HL-60 (cell line): ENCODE data around the gene OARD1.

ENCODE experiments used
- GABPA ChIP-seq: IDR thresholded peaks from 2 replicates; pipeline ENCODE4 v1.6.1; 2012; ENCODE audit warnings: low read depth
- POLR2AphosphoS5 ChIP-seq: IDR thresholded peaks from 2 replicates; pipeline ENCODE4 v1.6.1; 2012; ENCODE audit warnings: low read depth
- TF ChIP-seq, protein P1 (sequence below): IDR thresholded peaks from one replicate; pipeline ENCODE4 v1.5.1; 2011; ENCODE audit warnings: low read length, control low read depth, inconsistent platforms; ENCODE audit not compliant: insufficient read depth
- TF ChIP-seq, protein P2 (sequence below): IDR thresholded peaks from 2 replicates; pipeline ENCODE4 v1.6.1; 2012; ENCODE audit warnings: low read depth; ENCODE audit not compliant: insufficient replicate concordance

DNA sequence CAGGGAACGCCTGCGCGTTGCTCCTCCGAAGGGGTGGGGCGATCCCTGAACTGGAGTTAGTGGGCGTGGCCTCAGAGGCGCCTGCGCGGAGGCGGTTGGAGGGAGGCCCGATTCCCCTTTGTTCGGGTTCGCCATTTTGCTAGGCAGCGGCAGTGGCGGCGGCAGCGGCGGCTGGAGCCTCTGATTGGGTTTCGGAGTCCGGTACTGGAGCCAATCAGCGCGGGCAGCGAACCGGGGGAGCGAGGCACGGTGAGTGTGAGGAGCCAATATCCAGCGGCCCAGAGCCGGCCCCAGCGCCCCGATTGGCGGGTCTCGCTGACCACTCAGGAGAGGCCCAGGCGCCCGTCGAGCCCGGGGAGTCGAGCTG is 663 bp upstream of the OARD1 start, which contains the start of gene NFYA:
- TF ChIP-seq, protein P1, sequence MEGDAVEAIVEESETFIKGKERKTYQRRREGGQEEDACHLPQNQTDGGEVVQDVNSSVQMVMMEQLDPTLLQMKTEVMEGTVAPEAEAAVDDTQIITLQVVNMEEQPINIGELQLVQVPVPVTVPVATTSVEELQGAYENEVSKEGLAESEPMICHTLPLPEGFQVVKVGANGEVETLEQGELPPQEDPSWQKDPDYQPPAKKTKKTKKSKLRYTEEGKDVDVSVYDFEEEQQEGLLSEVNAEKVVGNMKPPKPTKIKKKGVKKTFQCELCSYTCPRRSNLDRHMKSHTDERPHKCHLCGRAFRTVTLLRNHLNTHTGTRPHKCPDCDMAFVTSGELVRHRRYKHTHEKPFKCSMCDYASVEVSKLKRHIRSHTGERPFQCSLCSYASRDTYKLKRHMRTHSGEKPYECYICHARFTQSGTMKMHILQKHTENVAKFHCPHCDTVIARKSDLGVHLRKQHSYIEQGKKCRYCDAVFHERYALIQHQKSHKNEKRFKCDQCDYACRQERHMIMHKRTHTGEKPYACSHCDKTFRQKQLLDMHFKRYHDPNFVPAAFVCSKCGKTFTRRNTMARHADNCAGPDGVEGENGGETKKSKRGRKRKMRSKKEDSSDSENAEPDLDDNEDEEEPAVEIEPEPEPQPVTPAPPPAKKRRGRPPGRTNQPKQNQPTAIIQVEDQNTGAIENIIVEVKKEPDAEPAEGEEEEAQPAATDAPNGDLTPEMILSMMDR: no peak
- TF ChIP-seq POLR2AphosphoS5: no peak
- no peak for TF ChIP-seq GABPA
- TF ChIP-seq, protein P2, sequence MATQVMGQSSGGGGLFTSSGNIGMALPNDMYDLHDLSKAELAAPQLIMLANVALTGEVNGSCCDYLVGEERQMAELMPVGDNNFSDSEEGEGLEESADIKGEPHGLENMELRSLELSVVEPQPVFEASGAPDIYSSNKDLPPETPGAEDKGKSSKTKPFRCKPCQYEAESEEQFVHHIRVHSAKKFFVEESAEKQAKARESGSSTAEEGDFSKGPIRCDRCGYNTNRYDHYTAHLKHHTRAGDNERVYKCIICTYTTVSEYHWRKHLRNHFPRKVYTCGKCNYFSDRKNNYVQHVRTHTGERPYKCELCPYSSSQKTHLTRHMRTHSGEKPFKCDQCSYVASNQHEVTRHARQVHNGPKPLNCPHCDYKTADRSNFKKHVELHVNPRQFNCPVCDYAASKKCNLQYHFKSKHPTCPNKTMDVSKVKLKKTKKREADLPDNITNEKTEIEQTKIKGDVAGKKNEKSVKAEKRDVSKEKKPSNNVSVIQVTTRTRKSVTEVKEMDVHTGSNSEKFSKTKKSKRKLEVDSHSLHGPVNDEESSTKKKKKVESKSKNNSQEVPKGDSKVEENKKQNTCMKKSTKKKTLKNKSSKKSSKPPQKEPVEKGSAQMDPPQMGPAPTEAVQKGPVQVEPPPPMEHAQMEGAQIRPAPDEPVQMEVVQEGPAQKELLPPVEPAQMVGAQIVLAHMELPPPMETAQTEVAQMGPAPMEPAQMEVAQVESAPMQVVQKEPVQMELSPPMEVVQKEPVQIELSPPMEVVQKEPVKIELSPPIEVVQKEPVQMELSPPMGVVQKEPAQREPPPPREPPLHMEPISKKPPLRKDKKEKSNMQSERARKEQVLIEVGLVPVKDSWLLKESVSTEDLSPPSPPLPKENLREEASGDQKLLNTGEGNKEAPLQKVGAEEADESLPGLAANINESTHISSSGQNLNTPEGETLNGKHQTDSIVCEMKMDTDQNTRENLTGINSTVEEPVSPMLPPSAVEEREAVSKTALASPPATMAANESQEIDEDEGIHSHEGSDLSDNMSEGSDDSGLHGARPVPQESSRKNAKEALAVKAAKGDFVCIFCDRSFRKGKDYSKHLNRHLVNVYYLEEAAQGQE: no peak
